GM12801 (cell line): ENCODE results near the gene MYO18B.

Source experiments
- TF ChIP-seq, protein P1 (sequence below): IDR thresholded peaks from one replicate; pipeline ENCODE4 v1.5.1; 2011; ENCODE audit warnings: control low read depth; ENCODE audit not compliant: insufficient read length; ENCODE audit errors: extremely low read depth

Gene MYO18B

GRCh38 chr22:26004477-26004876 lies 262.5 kb downstream of the MYO18B start:
- TF ChIP-seq, protein P1, sequence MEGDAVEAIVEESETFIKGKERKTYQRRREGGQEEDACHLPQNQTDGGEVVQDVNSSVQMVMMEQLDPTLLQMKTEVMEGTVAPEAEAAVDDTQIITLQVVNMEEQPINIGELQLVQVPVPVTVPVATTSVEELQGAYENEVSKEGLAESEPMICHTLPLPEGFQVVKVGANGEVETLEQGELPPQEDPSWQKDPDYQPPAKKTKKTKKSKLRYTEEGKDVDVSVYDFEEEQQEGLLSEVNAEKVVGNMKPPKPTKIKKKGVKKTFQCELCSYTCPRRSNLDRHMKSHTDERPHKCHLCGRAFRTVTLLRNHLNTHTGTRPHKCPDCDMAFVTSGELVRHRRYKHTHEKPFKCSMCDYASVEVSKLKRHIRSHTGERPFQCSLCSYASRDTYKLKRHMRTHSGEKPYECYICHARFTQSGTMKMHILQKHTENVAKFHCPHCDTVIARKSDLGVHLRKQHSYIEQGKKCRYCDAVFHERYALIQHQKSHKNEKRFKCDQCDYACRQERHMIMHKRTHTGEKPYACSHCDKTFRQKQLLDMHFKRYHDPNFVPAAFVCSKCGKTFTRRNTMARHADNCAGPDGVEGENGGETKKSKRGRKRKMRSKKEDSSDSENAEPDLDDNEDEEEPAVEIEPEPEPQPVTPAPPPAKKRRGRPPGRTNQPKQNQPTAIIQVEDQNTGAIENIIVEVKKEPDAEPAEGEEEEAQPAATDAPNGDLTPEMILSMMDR = no peak

DNA sequence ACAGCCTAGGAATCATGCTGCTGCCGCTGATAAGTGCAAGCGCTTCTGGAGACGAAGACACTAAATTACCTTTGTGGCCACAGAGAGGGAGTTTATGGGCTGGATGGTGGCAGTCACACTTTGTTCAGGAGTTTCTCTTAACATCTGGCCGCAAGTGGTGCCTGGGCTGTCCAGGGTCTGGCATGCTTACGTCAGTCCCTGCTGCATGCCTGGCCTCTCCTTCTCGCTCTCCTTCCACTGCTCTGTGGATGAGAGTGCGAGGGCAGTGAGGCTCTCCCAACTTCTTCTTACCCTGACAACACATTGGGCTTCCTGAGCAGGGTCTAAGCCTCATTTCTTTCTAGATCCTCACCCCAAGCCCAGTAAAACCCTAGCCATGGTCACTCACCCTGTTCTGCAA lies 266.6 kb downstream of the MYO18B start:
- TF ChIP-seq, protein P1 = no peak

DNA sequence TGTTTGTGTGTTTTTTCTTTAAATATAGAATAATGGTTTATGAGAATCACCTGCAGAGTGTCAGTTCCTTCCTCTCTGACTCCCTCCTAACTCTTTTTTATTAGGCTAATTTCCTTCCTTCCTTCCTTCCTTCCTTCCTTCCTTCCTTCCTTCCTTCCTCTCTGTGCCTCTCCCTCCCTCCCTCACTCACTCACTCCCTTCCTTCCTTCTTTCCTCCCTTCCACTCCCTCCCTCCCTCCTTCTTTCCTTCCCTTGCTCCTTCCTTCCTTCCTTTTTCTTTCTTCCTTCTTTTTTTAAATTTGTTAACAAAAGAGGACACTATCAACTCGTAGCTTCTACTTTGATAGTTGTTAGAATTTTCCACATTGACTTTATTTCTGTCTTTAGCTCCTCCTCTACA lies 274.9 kb downstream of the MYO18B start:
- TF ChIP-seq, protein P1 = no peak

GRCh38 chr22:26017932-26018331 lies 275.9 kb downstream of the MYO18B start:
- TF ChIP-seq, protein P1 = no peak

DNA sequence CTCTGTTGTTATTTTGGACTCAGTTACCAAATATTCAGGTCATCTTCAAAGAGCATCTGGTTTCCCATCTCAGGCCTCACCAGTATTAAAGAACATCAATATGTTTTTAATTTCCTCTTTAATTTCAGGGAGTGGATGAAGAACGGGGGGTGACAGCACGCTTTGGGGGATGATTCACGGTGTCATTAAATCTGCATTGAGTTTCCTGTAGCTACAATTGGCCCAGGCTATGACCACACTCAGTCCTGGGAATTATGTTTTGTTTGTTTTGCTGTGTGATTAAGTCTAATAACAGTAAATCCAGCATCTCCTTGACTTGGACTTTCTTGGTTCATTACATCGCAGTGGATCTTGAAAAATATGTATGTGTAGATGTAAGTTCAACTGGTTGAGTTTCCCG lies 277.6 kb downstream of the MYO18B start:
- TF ChIP-seq, protein P1 = no peak

DNA sequence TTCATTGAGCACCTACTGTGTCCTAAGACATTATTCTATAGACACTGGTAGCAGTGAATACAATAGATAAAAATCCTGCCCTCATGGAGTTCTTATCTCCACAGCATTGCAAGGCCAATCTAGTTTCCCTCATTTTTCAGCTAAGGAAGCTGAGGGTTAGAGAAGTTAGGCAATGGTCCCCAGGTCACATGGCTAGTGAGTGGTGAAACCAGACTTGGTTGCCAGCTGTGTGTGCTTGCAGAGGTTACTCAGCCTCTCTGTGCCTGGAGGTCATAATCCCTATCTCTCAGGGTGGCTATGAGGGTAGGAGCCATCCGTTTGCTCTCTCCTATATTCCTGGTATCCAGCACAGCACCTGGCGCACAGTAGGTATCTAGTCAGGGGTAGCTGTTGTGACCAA lies 279.5 kb downstream of the MYO18B start:
- TF ChIP-seq, protein P1 = no peak

DNA sequence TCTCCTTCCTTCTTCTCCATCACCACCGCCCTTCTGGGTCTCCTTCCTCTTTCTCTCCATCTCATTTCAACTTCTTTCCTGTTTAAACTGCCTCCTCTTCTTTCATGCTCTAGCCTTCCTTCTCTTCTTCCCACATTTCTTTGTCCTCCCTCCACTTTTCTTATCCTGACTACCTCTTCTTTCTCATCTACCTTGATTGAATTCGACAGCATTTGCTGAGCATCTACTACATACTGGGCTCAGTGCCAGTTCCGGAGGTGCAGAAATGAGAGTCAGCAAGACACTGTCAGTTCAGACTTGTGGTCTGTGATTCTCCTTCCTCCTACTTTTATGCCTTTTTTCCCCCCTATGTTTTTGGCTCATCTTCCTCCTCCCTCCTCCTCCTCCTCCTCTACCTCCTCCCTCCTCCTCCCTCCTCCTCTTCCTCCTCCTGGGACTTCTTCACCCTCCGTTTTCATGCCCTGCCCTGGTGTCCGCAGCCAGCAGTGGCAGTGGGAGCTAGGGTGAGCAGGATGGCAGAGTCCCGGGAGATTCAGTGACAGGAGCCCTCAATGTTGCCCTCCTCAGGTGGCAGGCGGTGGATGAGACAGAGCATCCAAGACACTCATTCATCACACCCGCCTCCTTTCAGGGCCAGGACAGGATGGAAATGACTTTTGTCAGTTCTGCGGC lies 281.3 kb downstream of the MYO18B start:
- TF ChIP-seq, protein P1 = no peak
